Liver (tissue), 9 donors: ENCODE results near the gene BMP8A. TPM values are rescaled to one million over a fixed set of nuclear protein-coding genes. Genes with fewer than 3 reads are reported as not detected.
"Not testable (repeated sequence)": the region's sequence is repeated elsewhere in the genome, so short reads cannot be mapped to it uniquely, and the experiment has no call there.

ENCODE experiments used
- DNase-seq: peaks from one replicate; pipeline ENCODE4 v3.0.0-alpha.2; 2017; ENCODE audit warnings: low spot score
- H3K27ac ChIP-seq, 2 donors: one replicate each; pipeline ENCODE4 v1.7.0; 2013; ENCODE audit warnings: inconsistent platforms in 2 of 2, low read length in 2 of 2, control low read depth in 1 of 2, low read depth in 1 of 2, mild to moderate bottlenecking in 1 of 2
- H3K27me3 ChIP-seq, 4 donors: one replicate each; pipeline versions ENCODE4 v1.6.1 to v1.7.0; 2013; ENCODE audit warnings: low read length in 3 of 4, inconsistent platforms in 1 of 4, mild to moderate bottlenecking in 1 of 4, moderate library complexity in 1 of 4; ENCODE audit not compliant: control insufficient read depth in 4 of 4, insufficient read depth in 4 of 4
- H3K36me3 ChIP-seq, 4 donors: one replicate each; pipeline versions ENCODE4 v1.6.1 to v1.7.0; 2013; ENCODE audit warnings: low read length in 3 of 4, mild to moderate bottlenecking in 3 of 4, low read depth in 1 of 4, moderate library complexity in 1 of 4; ENCODE audit not compliant: control insufficient read depth in 4 of 4, insufficient read depth in 3 of 4
- H3K4me1 ChIP-seq, 4 donors: one replicate each; pipeline versions ENCODE4 v1.6.1 to v1.7.0; 2013; ENCODE audit warnings: low read length in 3 of 4, mild to moderate bottlenecking in 3 of 4, moderate library complexity in 1 of 4; ENCODE audit not compliant: control insufficient read depth in 4 of 4, insufficient read depth in 4 of 4
- H3K4me3 ChIP-seq, 3 donors: one replicate each; pipeline versions ENCODE4 v1.6.1 to v1.7.0; 2013; ENCODE audit warnings: low read length in 3 of 3, control low read depth in 1 of 3, low read depth in 1 of 3, mild to moderate bottlenecking in 1 of 3
- H3K9ac ChIP-seq, 2 donors: one replicate each; pipeline ENCODE4 v1.7.0; 2013; ENCODE audit warnings: low read length in 2 of 2, mild to moderate bottlenecking in 2 of 2, moderate library complexity in 2 of 2, control low read depth in 1 of 2, low read depth in 1 of 2
- H3K9me3 ChIP-seq, 4 donors: one replicate each; pipeline versions ENCODE4 v1.6.1 to v1.7.0; 2013; ENCODE audit warnings: low read length in 3 of 4; ENCODE audit not compliant: control insufficient read depth in 4 of 4
- ATF3 ChIP-seq: IDR thresholded peaks from 2 replicates; pipeline ENCODE4 v1.6.1; 2016; ENCODE audit warnings: antibody characterized with exemption
- CTCF ChIP-seq: fragments of 150-350 bp; IDR thresholded peaks from 2 replicates; pipeline ENCODE4 v1.5.1; 2017; ENCODE audit warnings: improper control_type of control experiment, low read depth, low read length; ENCODE audit not compliant: missing input control
- EGR1 ChIP-seq, 2 donors: IDR thresholded peaks; 2 replicates each; pipeline ENCODE4 v1.6.1; 2016 to 2018; ENCODE audit warnings: antibody characterized with exemption in 2 of 2, low read depth in 2 of 2
- FOXA1 ChIP-seq: IDR thresholded peaks from 2 replicates; pipeline ENCODE4 v1.6.1; 2016; ENCODE audit warnings: antibody characterized with exemption
- FOXA2 ChIP-seq: IDR thresholded peaks from 2 replicates; pipeline ENCODE4 v1.6.1; 2016; ENCODE audit warnings: antibody characterized with exemption
- GABPA ChIP-seq, 2 donors: IDR thresholded peaks in 1 of 2; conservative IDR thresholded peaks in 1 of 2; 2 replicates each; pipeline ENCODE4 v1.6.1; 2016; ENCODE audit warnings: antibody characterized with exemption in 2 of 2, mild to moderate bottlenecking in 1 of 2, moderate library complexity in 1 of 2
- HNF4A ChIP-seq, 2 donors: conservative IDR thresholded peaks; 2 replicates each; pipeline ENCODE4 v1.6.1; 2016; ENCODE audit warnings: antibody characterized with exemption in 2 of 2, mild to moderate bottlenecking in 2 of 2
- HNF4G ChIP-seq: IDR thresholded peaks from 2 replicates; pipeline ENCODE4 v1.6.1; 2016; ENCODE audit warnings: antibody characterized with exemption
- JUND ChIP-seq, 2 donors: IDR thresholded peaks; 2 replicates each; pipeline ENCODE4 v1.6.1; 2016; ENCODE audit warnings: antibody characterized with exemption in 2 of 2
- MAX ChIP-seq: IDR thresholded peaks from 2 replicates; pipeline ENCODE4 v1.6.1; 2016; ENCODE audit warnings: antibody characterized with exemption
- NR2F2 ChIP-seq: IDR thresholded peaks from 2 replicates; pipeline ENCODE4 v1.6.1; 2016; ENCODE audit warnings: antibody characterized with exemption
- RAD21 ChIP-seq, 2 donors: IDR thresholded peaks; 2 replicates each; pipeline ENCODE4 v1.6.1; 2016; ENCODE audit warnings: antibody characterized with exemption in 2 of 2, mild to moderate bottlenecking in 2 of 2
- REST ChIP-seq: IDR thresholded peaks from 2 replicates; pipeline ENCODE4 v1.6.1; 2016; ENCODE audit warnings: antibody characterized with exemption, mild to moderate bottlenecking
- RXRA ChIP-seq, 2 donors: IDR thresholded peaks; 2 replicates each; pipeline ENCODE4 v1.6.1; 2017 to 2018; ENCODE audit warnings: antibody characterized with exemption in 2 of 2, mild to moderate bottlenecking in 1 of 2
- SP1 ChIP-seq: IDR thresholded peaks from 2 replicates; pipeline ENCODE4 v1.6.1; 2018; ENCODE audit warnings: antibody characterized with exemption, mild to moderate bottlenecking
- TAF1 ChIP-seq: conservative IDR thresholded peaks from 2 replicates; pipeline ENCODE4 v1.6.1; 2016; ENCODE audit warnings: antibody characterized with exemption, mild to moderate bottlenecking
- YY1 ChIP-seq: IDR thresholded peaks from 2 replicates; pipeline ENCODE4 v1.6.1; 2016; ENCODE audit warnings: antibody characterized with exemption, mild to moderate bottlenecking
- ZBTB33 ChIP-seq: IDR thresholded peaks from 2 replicates; pipeline ENCODE4 v1.6.1; 2016; ENCODE audit warnings: antibody characterized with exemption
- WGBS: extraction: QIAGEN DNeasy Blood & Tissue Kit; methylation state at CpG from one replicate; pipeline ENCODE4 v1.1.7; 2013; 5-methylcytosine and 5-hydroxymethylcytosine counted together
- polyA plus RNA-seq, 2 donors: library from polyadenylated mRNA; stranded (reverse) in 1 of 2; unstranded in 1 of 2; fragments of 200-250 nt in 1 of 2; fragments of >200 nt in 1 of 2; fragmentation: Nextera tagmentation in 1 of 2; extraction: Ambion mirVana in 1 of 2; gene quantifications; one replicate each; pipeline versions ENCODE4 v1.2.1 to v1.2.3, GENCODE V29; 2013 to 2015
- total RNA-seq, 2 donors: library from RNA; depleted of rRNA; stranded (reverse); fragments of >200 nt; gene quantifications; one replicate each; pipeline ENCODE4 v1.2.3, GENCODE V29; 2014
- donor health status: healthy.
- donor health status: healthy.
- donor health status: healthy.
- donor health status: healthy.
- donor health status: healthy.

The BMP8A gene
- total and polyA plus RNA-seq, 4 donors = not detected

GRCh38 chr1:39526466-39527189, 35.2 kb downstream of the BMP8A start:
- 93% methylated on average over 11 of the region's 11 CpGs for WGBS
- Histone ChIP-seq H3K27ac (no peak overlapping the region), H3K9me3 (no peaks in the 10 kb centered on the region), H3K4me1 (no peaks in the 10 kb centered on the region), H3K36me3 (peaks cover 5 to 38% (median 14%) of the 10 kb centered on the region in 4 donors), H3K4me3 (no peak overlapping the region), H3K27me3 (no peaks in the 10 kb centered on the region), H3K9ac (no peak overlapping the region)
- DNase-seq = no peak
- no peak for TF ChIP-seq RXRA (IDR thresholded peaks at IDR 0.05)
- TF ChIP-seq REST = no peak
- TF ChIP-seq JUND (IDR thresholded peaks at IDR 0.05) = no peak
- TF ChIP-seq CTCF = no peak
- TF ChIP-seq HNF4A (conservative IDR thresholded peaks at IDR 0.05) = no peak
- no peak for TF ChIP-seq EGR1 (IDR thresholded peaks at IDR 0.05; ENCODE audit: low read depth in 2 of 2)
- no peak for TF ChIP-seq MAX
- TF ChIP-seq NR2F2 = no peak
- TF ChIP-seq ATF3 = no peak
- no peak for TF ChIP-seq FOXA1
- TF ChIP-seq ZBTB33 = no peak
- no peak for TF ChIP-seq FOXA2
- TF ChIP-seq RAD21 (IDR thresholded peaks at IDR 0.05) = no peak
- TF ChIP-seq TAF1 = no peak
- TF ChIP-seq HNF4G = no peak
- no peak for TF ChIP-seq GABPA (IDR thresholded peaks at IDR 0.05 in 1 of 2, conservative IDR thresholded peaks at IDR 0.05 in 1 of 2)
- no peak for TF ChIP-seq YY1
- no peak for TF ChIP-seq SP1

GRCh38 chr1:39527190-39527579, 35.7 kb downstream of the BMP8A start:
- WGBS = 90% methylated on average over 8 of the region's 8 CpGs
- H3K36me3 ChIP-seq = peaks cover 5 to 39% (median 17%) of the 10 kb centered on the region in 4 donors
- not testable (repeated sequence) for H3K9ac ChIP-seq, H3K4me1 ChIP-seq, DNase-seq, H3K9me3 ChIP-seq, H3K27ac ChIP-seq, H3K27me3 ChIP-seq, H3K4me3 ChIP-seq
